Mesendoderm (in vitro differentiated cells): ENCODE results near the gene F11R.

Experiments
- DNase-seq: peaks from one replicate; pipeline ENCODE4 v3.0.0; 2013
- H2AK5ac ChIP-seq: 2 replicates; pipeline ENCODE4 v1.6.1; 2013; ENCODE audit warnings: low read length, inconsistent platforms
- H2BK120ac ChIP-seq: 2 replicates; pipeline ENCODE4 v1.6.1; 2013; ENCODE audit warnings: low read depth, mild to moderate bottlenecking, low read length, moderate library complexity, mixed read lengths
- H2BK15ac ChIP-seq: replicated peaks from 2 replicates; pipeline ENCODE4 v1.6.1; 2013; ENCODE audit warnings: low read depth, mild to moderate bottlenecking, moderate library complexity
- H2BK5ac ChIP-seq: 2 replicates; pipeline ENCODE4 v1.6.1; 2013; ENCODE audit warnings: low read length, inconsistent platforms
- H3K18ac ChIP-seq: 2 replicates; pipeline ENCODE4 v1.6.1; 2013; ENCODE audit warnings: mild to moderate bottlenecking, low read length, mixed read lengths
- H3K23ac ChIP-seq: one replicate; pipeline ENCODE4 v1.6.1; 2013; ENCODE audit warnings: low read length
- H3K27ac ChIP-seq: 2 replicates; pipeline ENCODE4 v1.5.1; 2013; ENCODE audit warnings: low read depth, mild to moderate bottlenecking, inconsistent platforms, low read length, moderate library complexity
- H3K27me3 ChIP-seq: 2 replicates; pipeline ENCODE4 v1.6.1; 2013; ENCODE audit warnings: low read length, control low read depth, mild to moderate bottlenecking, inconsistent platforms; ENCODE audit not compliant: insufficient read depth, poor library complexity
- H3K36me3 ChIP-seq: 2 replicates; pipeline ENCODE4 v1.6.1; 2013; ENCODE audit warnings: low read length, inconsistent platforms; ENCODE audit not compliant: control insufficient read depth, insufficient read depth
- H3K4ac ChIP-seq: one replicate; pipeline ENCODE4 v1.6.1; 2013; ENCODE audit warnings: low read depth, mild to moderate bottlenecking, low read length, moderate library complexity
- H3K4me1 ChIP-seq: 2 replicates; pipeline ENCODE4 v1.6.1; 2013; ENCODE audit warnings: low read depth, low read length, inconsistent platforms; ENCODE audit not compliant: control insufficient read depth
- H3K4me2 ChIP-seq: 2 replicates; pipeline ENCODE4 v1.6.1; 2013; ENCODE audit warnings: low read length
- H3K4me3 ChIP-seq: 2 replicates; pipeline ENCODE4 v1.5.1; 2013; ENCODE audit warnings: mild to moderate bottlenecking, low read length
- H3K56ac ChIP-seq: one replicate; pipeline ENCODE4 v1.6.1; 2013; ENCODE audit warnings: low read length
- H3K79me1 ChIP-seq: 2 replicates; pipeline ENCODE4 v1.6.1; 2013; ENCODE audit warnings: low read length, inconsistent platforms
- H3K79me2 ChIP-seq: 2 replicates; pipeline ENCODE4 v1.6.1; 2013; ENCODE audit warnings: mild to moderate bottlenecking, low read length; ENCODE audit not compliant: control insufficient read depth, insufficient read depth
- H3K9ac ChIP-seq: 2 replicates; pipeline ENCODE4 v1.6.1; 2013; ENCODE audit warnings: low read length, inconsistent platforms
- H4K5ac ChIP-seq: one replicate; pipeline ENCODE4 v1.6.1; 2013; ENCODE audit warnings: low read length
- H4K8ac ChIP-seq: one replicate; pipeline ENCODE4 v1.6.1; 2013; ENCODE audit warnings: low read depth, mild to moderate bottlenecking, control low read depth, low read length, moderate library complexity
- WGBS: extraction: QIAGEN DNeasy Blood & Tissue Kit; methylation state at CpG from one replicate; pipeline ENCODE4 v1.1.7; 2013; ENCODE audit warnings: low lambda C conversion rate, missing lambda C conversion rate; ENCODE audit not compliant: insufficient coverage; ENCODE audit errors: extremely low coverage; 5-methylcytosine and 5-hydroxymethylcytosine counted together

F11R gene

GRCh38 chr1:160975026-160975425 lies 45.9 kb downstream of the F11R start:
- H4K8ac ChIP-seq: no peak overlapping the region
- H3K27ac ChIP-seq: no peak overlapping the region
- no peak for DNase-seq
- no peaks in the 10 kb centered on the region for H3K79me2 ChIP-seq
- no CpG with 5 or more reads among the region's 2 CpGs for WGBS
- H3K23ac ChIP-seq: no peak overlapping the region
- no peak overlapping the region for H2BK120ac ChIP-seq
- no peak overlapping the region for H4K5ac ChIP-seq
- no peaks in the 10 kb centered on the region for H3K27me3 ChIP-seq
- peaks cover 9% of the 10 kb centered on the region for H3K4me1 ChIP-seq
- H2AK5ac ChIP-seq: no peak overlapping the region
- H3K56ac ChIP-seq: no peak overlapping the region
- no peak overlapping the region for H3K9ac ChIP-seq
- no peaks in the 10 kb centered on the region for H3K36me3 ChIP-seq
- H2BK5ac ChIP-seq: no peak overlapping the region
- H3K4me3 ChIP-seq: no peak overlapping the region
- no peak overlapping the region for H3K4me2 ChIP-seq
- no peak overlapping the region for H3K4ac ChIP-seq
- H3K18ac ChIP-seq: no peak overlapping the region
- H2BK15ac ChIP-seq: no peak overlapping the region
- H3K79me1 ChIP-seq: no peaks in the 10 kb centered on the region

DNA sequence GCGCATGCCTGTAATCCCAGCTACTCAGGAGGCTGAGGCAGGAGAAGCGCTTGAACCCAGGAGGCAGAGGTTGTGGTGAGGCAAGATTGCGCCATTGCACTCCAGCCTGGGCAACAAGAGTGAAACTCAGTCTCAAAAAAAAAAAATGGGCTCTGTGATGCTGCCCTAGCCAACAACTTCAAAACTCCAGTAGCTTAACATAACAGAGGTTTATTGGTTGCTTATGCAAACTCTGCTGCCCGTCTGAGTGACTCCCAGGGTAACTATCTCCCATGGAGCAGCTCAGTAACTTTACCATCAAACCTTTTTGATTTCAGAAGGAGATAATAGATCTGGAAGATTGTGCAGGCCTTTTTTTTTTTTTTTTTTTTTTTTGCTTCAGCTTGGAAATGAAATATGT lies 47.5 kb downstream of the F11R start:
- Histone ChIP-seq H2BK5ac (no peak overlapping the region), H3K56ac (no peak overlapping the region), H3K4me3 (no peak overlapping the region), H3K27me3 (no peaks in the 10 kb centered on the region), H4K5ac (no peak overlapping the region), H3K4me2 (no peak overlapping the region), H3K79me2 (no peaks in the 10 kb centered on the region), H2AK5ac (no peak overlapping the region), H3K4ac (no peak overlapping the region), H3K27ac (no peak overlapping the region), H2BK120ac (no peak overlapping the region), H3K9ac (no peak overlapping the region), H4K8ac (no peak overlapping the region), H2BK15ac (no peak overlapping the region), H3K4me1 (peaks cover 9% of the 10 kb centered on the region), H3K23ac (no peak overlapping the region), H3K79me1 (no peaks in the 10 kb centered on the region), H3K36me3 (no peaks in the 10 kb centered on the region), H3K18ac (no peak overlapping the region)
- WGBS: no CpG with 5 or more reads among the region's 4 CpGs
- DNase-seq: no peak

DNA sequence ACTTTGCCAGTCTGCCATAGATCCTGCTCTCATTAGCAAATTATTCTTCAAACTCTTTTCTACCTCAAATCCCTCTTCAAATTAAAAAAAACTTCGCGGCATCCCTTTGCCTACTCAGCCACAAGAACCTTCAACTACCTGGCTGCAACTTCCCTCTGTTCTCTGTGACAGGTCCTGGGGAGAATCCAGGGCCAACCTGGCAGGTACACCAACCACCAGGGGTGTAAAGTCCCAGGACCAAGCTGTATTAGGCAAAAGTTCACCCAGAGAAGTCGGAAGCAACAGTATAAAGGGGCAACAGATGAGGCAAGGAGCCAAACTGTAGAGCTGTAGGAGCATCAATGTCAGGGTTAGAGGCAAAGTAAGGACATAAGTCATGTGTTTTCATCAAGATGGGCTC lies 48.0 kb downstream of the F11R start:
- H4K8ac ChIP-seq: no peak overlapping the region
- no peak overlapping the region for H3K18ac ChIP-seq
- no peak overlapping the region for H3K23ac ChIP-seq
- H4K5ac ChIP-seq: no peak overlapping the region
- no peak overlapping the region for H3K56ac ChIP-seq
- H2BK5ac ChIP-seq: no peak overlapping the region
- H3K4me2 ChIP-seq: no peak overlapping the region
- H3K27me3 ChIP-seq: no peaks in the 10 kb centered on the region
- WGBS: no CpG with 5 or more reads among the region's 3 CpGs
- H3K79me2 ChIP-seq: no peaks in the 10 kb centered on the region
- DNase-seq: no peak
- peaks cover 9% of the 10 kb centered on the region for H3K4me1 ChIP-seq
- no peak overlapping the region for H3K4me3 ChIP-seq
- H3K9ac ChIP-seq: no peak overlapping the region
- H3K79me1 ChIP-seq: no peaks in the 10 kb centered on the region
- H3K27ac ChIP-seq: no peak overlapping the region
- no peak overlapping the region for H3K4ac ChIP-seq
- no peak overlapping the region for H2BK15ac ChIP-seq
- H2AK5ac ChIP-seq: no peak overlapping the region
- no peak overlapping the region for H2BK120ac ChIP-seq
- H3K36me3 ChIP-seq: no peaks in the 10 kb centered on the region

- H3K4me3 ChIP-seq: no peak overlapping the region
- no peak overlapping the region for H2BK120ac ChIP-seq
- no peak overlapping the region for H3K4me2 ChIP-seq
- H3K9ac ChIP-seq: no peak overlapping the region
- no peaks in the 10 kb centered on the region for H3K79me1 ChIP-seq
- H2BK15ac ChIP-seq: no peak overlapping the region
- no peaks in the 10 kb centered on the region for H3K79me2 ChIP-seq
- H4K5ac ChIP-seq: no peak overlapping the region
- peaks cover 9% of the 10 kb centered on the region for H3K4me1 ChIP-seq
- H4K8ac ChIP-seq: no peak overlapping the region
- no peak overlapping the region for H3K56ac ChIP-seq
- WGBS: no CpG with 5 or more reads among the region's 6 CpGs
- no peak overlapping the region for H3K4ac ChIP-seq
- DNase-seq: peak; percentile 78
- H3K18ac ChIP-seq: no peak overlapping the region
- no peak overlapping the region for H3K23ac ChIP-seq
- H3K27ac ChIP-seq: no peak overlapping the region
- H2AK5ac ChIP-seq: no peak overlapping the region
- H3K36me3 ChIP-seq: no peaks in the 10 kb centered on the region
- H2BK5ac ChIP-seq: no peak overlapping the region
- no peaks in the 10 kb centered on the region for H3K27me3 ChIP-seq
Measured at GRCh38 chr1:160971618-160972056, 49.3 kb downstream of the F11R start.

- H3K27ac ChIP-seq: no peak overlapping the region
- no peak overlapping the region for H3K56ac ChIP-seq
- no peak overlapping the region for H4K5ac ChIP-seq
- no peak overlapping the region for H3K4me3 ChIP-seq
- no peak overlapping the region for H3K18ac ChIP-seq
- no peak overlapping the region for H3K23ac ChIP-seq
- H3K4me1 ChIP-seq: no peaks in the 10 kb centered on the region
- no peak overlapping the region for H3K4ac ChIP-seq
- DNase-seq: no peak
- no peaks in the 10 kb centered on the region for H3K36me3 ChIP-seq
- H2AK5ac ChIP-seq: no peak overlapping the region
- no peak overlapping the region for H2BK5ac ChIP-seq
- H3K79me1 ChIP-seq: no peaks in the 10 kb centered on the region
- no peak overlapping the region for H2BK120ac ChIP-seq
- no peak overlapping the region for H3K9ac ChIP-seq
- no peak overlapping the region for H4K8ac ChIP-seq
- no peak overlapping the region for H2BK15ac ChIP-seq
- no peak overlapping the region for H3K4me2 ChIP-seq
- H3K27me3 ChIP-seq: no peaks in the 10 kb centered on the region
- WGBS: no CpG with 5 or more reads among the region's 4 CpGs
- H3K79me2 ChIP-seq: no peaks in the 10 kb centered on the region
Measured at GRCh38 chr1:160963521-160963920, 57.4 kb downstream of the F11R start.

DNA sequence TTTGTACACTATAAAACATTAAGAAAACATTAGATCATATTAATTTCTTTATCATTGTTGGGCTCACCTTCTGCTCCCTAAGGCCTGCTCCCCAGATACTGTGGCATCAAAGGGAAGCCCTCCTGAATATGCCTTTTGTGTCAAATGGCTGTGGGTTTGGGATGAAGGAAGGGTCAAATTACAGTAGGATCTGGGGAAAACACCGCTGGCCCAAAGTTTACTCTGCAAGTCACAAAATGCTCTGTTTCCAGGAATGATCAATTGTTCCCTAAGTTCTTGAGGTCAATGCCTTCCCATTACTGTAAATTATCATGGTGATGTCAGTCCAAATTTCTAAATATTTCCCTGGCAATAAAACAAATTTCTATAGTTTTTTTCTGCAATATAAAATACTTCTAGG lies 59.5 kb downstream of the F11R start:
- H3K27ac ChIP-seq: no peak overlapping the region
- no peaks in the 10 kb centered on the region for H3K4me1 ChIP-seq
- no peak overlapping the region for H2BK120ac ChIP-seq
- H3K18ac ChIP-seq: no peak overlapping the region
- no peaks in the 10 kb centered on the region for H3K79me1 ChIP-seq
- H3K36me3 ChIP-seq: no peaks in the 10 kb centered on the region
- no peak overlapping the region for H3K56ac ChIP-seq
- no peak overlapping the region for H3K23ac ChIP-seq
- H2AK5ac ChIP-seq: no peak overlapping the region
- H2BK5ac ChIP-seq: no peak overlapping the region
- no peak overlapping the region for H3K4me3 ChIP-seq
- H3K9ac ChIP-seq: no peak overlapping the region
- no peak for DNase-seq
- no CpG with 5 or more reads among the region's 1 CpG for WGBS
- H3K27me3 ChIP-seq: no peaks in the 10 kb centered on the region
- no peak overlapping the region for H3K4ac ChIP-seq
- H4K5ac ChIP-seq: no peak overlapping the region
- H3K79me2 ChIP-seq: no peaks in the 10 kb centered on the region
- no peak overlapping the region for H3K4me2 ChIP-seq
- H4K8ac ChIP-seq: no peak overlapping the region
- no peak overlapping the region for H2BK15ac ChIP-seq
